ENCODE data around the gene PLCB3. TPM values are rescaled to one million over a fixed set of nuclear protein-coding genes. Genes with fewer than 3 reads are reported as not detected.

PLCB3 gene
- total RNA-seq, 1 donor from 2014 or later = 48.7 TPM

DNA sequence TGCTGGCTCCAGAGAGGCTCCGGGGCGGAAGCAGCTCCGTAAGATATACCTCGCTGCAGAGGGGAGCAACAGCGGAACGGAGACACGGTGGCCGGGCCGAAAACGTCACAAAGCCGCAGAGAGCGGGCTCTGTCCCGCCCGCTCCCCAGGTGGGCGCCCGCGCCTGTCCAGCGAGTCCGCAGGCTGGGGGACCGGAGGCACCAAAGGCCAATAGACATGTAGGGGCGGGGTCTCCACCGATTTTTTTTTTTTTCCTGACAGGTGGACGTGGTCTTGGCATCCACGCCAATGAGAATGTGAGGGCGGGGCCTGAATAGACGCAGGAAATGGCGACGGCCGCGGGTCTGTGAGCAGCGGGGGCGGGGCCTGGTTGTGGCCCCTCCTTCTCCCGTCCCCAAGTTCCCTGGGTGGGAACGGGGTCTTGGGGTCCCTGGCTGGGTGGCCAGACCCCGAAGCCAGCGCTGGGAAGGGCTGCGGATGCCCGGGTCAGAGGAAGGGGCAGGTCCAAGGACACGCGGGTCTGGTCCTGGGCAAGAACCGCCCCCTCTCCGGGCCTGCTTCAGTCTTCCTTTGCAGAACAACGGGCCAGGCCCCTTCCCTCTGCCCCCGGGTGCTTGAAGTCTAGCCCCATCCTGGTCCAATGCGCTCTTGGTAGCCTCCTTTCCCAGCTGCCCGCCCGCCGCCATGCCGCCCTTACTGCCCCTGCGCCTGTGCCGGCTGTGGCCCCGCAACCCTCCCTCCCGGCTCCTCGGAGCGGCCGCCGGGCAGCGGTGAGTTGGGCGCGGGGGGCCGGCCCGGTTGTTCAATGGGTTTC, 21.0 kb upstream of the PLCB3 start, which contains the start of gene DNAJC4:
Gene DNAJC4, plus strand, starts transcription at position 378 of the 814 bp plus-strand sequence. Its CDS starts 307 bp downstream, at position 685.
- no peaks in the 10 kb centered on the region for H3K36me3 Mint-ChIP-seq (ENCODE audit: low read depth, unreplicated experiment)
- Histone ChIP-seq H3K27ac (ENCODE audit: low read depth, low read length) (peak within 1 kb of the TSS; percentile 56), H3K4me3 (ENCODE audit: insufficient read depth, low read depth, low read length) (peak within 1 kb of the TSS; percentile 74), H2AFZ (ENCODE audit: low read depth, low read length) (peak within 1 kb of the TSS; percentile 84), H3K9me3 (ENCODE audit: insufficient read depth, low read depth, low read length) (no peaks in the 10 kb centered on the region), H3K9ac (ENCODE audit: low read length) (peak within 1 kb of the TSS; percentile 85), H3K27me3 (ENCODE audit: insufficient read depth, low read length) (no peaks in the 10 kb centered on the region), H3K79me2 (ENCODE audit: insufficient read depth, low read length) (peaks cover 31% of the 10 kb centered on the region), H3K4me1 (ENCODE audit: insufficient read depth, low read length) (peaks cover 32% of the 10 kb centered on the region), H3K4me2 (ENCODE audit: low read length) (peak within 1 kb of the TSS; percentile 100), H4K20me1 (ENCODE audit: insufficient read depth, low read length) (peaks cover 6% of the 10 kb centered on the region), H3K36me3 (ENCODE audit: insufficient read depth, low read length) (no peaks in the 10 kb centered on the region)
- H3K4me3 Mint-ChIP-seq (ENCODE audit: unreplicated experiment) = peak within 1 kb of the TSS; percentile 85
- no peak for FAIRE-seq
- peak within 1 kb of the TSS; percentile 53 for H3K27ac Mint-ChIP-seq (ENCODE audit: unreplicated experiment)
- no peak for TF ChIP-seq EZH2 (IDR thresholded peaks at IDR 0.05; ENCODE audit: insufficient read depth, low read length)
- TF ChIP-seq, protein P1, sequence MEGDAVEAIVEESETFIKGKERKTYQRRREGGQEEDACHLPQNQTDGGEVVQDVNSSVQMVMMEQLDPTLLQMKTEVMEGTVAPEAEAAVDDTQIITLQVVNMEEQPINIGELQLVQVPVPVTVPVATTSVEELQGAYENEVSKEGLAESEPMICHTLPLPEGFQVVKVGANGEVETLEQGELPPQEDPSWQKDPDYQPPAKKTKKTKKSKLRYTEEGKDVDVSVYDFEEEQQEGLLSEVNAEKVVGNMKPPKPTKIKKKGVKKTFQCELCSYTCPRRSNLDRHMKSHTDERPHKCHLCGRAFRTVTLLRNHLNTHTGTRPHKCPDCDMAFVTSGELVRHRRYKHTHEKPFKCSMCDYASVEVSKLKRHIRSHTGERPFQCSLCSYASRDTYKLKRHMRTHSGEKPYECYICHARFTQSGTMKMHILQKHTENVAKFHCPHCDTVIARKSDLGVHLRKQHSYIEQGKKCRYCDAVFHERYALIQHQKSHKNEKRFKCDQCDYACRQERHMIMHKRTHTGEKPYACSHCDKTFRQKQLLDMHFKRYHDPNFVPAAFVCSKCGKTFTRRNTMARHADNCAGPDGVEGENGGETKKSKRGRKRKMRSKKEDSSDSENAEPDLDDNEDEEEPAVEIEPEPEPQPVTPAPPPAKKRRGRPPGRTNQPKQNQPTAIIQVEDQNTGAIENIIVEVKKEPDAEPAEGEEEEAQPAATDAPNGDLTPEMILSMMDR (IDR thresholded peaks at IDR 0.05; ENCODE audit: insufficient read depth, low read depth, low read length) = no peak
- no peaks in the 10 kb centered on the region for H3K9me3 Mint-ChIP-seq (ENCODE audit: unreplicated experiment)
- peaks cover 10% of the 10 kb centered on the region for H3K4me1 Mint-ChIP-seq (ENCODE audit: low read depth, unreplicated experiment)
- DNase-seq (ENCODE audit: low read depth) = peak; percentile 76
- H3K27me3 Mint-ChIP-seq (ENCODE audit: low read depth, unreplicated experiment) = no peaks in the 10 kb centered on the region

DNA sequence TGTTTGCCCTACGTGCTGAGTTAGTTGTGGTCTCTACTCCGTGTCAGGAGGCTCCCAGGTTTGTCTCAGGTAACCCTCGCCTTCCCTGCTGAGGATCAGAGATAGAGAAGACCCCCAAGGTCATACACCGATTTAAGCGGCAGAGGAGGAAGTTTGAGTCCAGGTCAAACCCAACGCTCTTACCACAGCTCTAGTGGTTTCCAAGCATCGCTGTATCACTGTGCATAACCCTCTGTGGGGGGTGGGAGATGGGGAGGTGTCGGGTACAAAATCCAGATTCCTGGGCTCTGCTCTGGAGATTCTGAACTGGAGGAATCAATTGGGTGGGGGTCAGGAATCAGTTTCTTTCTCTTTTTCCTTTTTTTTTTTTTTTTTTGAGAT, 20.4 kb upstream of the PLCB3 start:
- H3K27ac ChIP-seq (ENCODE audit: low read depth, low read length) = no peak overlapping the region
- TF ChIP-seq, protein P1 (IDR thresholded peaks at IDR 0.05; ENCODE audit: insufficient read depth, low read depth, low read length) = no peak
- TF ChIP-seq EZH2 (IDR thresholded peaks at IDR 0.05; ENCODE audit: insufficient read depth, low read length) = no peak
- peak overlapping the region; percentile 85 for H3K4me3 Mint-ChIP-seq (ENCODE audit: unreplicated experiment)
- FAIRE-seq (no peak), DNase-seq (ENCODE audit: low read depth) (no peak)
- peak overlapping the region; percentile 100 for H3K4me2 ChIP-seq (ENCODE audit: low read length)
- peak overlapping the region; percentile 85 for H3K9ac ChIP-seq (ENCODE audit: low read length)
- H3K4me1 ChIP-seq (ENCODE audit: insufficient read depth, low read length) = peaks cover 33% of the 10 kb centered on the region
- H4K20me1 ChIP-seq (ENCODE audit: insufficient read depth, low read length) = peaks cover 12% of the 10 kb centered on the region
- no peaks in the 10 kb centered on the region for H3K9me3 Mint-ChIP-seq (ENCODE audit: unreplicated experiment)
- peak overlapping the region; percentile 34 for H3K27ac Mint-ChIP-seq (ENCODE audit: unreplicated experiment)
- H3K36me3 Mint-ChIP-seq (ENCODE audit: low read depth, unreplicated experiment) = no peaks in the 10 kb centered on the region
- no peaks in the 10 kb centered on the region for H3K27me3 ChIP-seq (ENCODE audit: insufficient read depth, low read length)
- H3K4me3 ChIP-seq (ENCODE audit: insufficient read depth, low read depth, low read length) = peak overlapping the region; percentile 74
- H3K36me3 ChIP-seq (ENCODE audit: insufficient read depth, low read length) = no peaks in the 10 kb centered on the region
- peaks cover 27% of the 10 kb centered on the region for H3K79me2 ChIP-seq (ENCODE audit: insufficient read depth, low read length)
- no peaks in the 10 kb centered on the region for H3K9me3 ChIP-seq (ENCODE audit: insufficient read depth, low read depth, low read length)
- no peaks in the 10 kb centered on the region for H3K27me3 Mint-ChIP-seq (ENCODE audit: low read depth, unreplicated experiment)
- H3K4me1 Mint-ChIP-seq (ENCODE audit: low read depth, unreplicated experiment) = peaks cover 10% of the 10 kb centered on the region
- H2AFZ ChIP-seq (ENCODE audit: low read depth, low read length) = peak overlapping the region; percentile 84

DNA sequence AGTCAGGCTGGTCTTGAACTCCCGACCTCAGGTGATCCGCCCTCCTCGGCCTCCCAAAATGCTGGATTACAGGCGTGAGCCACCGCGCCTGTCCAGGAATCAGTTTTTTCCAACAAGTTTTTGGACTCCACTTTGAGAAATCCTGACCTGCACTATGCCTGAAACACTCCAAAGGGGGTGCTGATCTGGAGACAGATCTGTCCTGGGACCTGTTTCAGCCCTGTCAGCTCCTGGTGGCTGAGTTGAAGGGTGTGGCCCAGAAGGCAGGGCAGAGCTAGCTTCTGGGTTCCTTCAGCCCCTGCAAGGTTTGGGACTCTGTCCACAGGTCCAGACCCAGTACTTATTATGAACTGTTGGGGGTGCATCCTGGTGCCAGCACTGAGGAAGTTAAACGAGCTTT, 19.8 kb upstream of the PLCB3 start:
- Histone ChIP-seq H4K20me1 (ENCODE audit: insufficient read depth, low read length) (peaks cover 14% of the 10 kb centered on the region), H3K36me3 (ENCODE audit: insufficient read depth, low read length) (no peaks in the 10 kb centered on the region), H2AFZ (ENCODE audit: low read depth, low read length) (no peak overlapping the region), H3K4me1 (ENCODE audit: insufficient read depth, low read length) (peaks cover 31% of the 10 kb centered on the region), H3K27ac (ENCODE audit: low read depth, low read length) (no peak overlapping the region), H3K79me2 (ENCODE audit: insufficient read depth, low read length) (peaks cover 24% of the 10 kb centered on the region), H3K4me3 (ENCODE audit: insufficient read depth, low read depth, low read length) (no peak overlapping the region), H3K9me3 (ENCODE audit: insufficient read depth, low read depth, low read length) (no peaks in the 10 kb centered on the region), H3K4me2 (ENCODE audit: low read length) (peak overlapping the region; percentile 100), H3K9ac (ENCODE audit: low read length) (no peak overlapping the region), H3K27me3 (ENCODE audit: insufficient read depth, low read length) (no peaks in the 10 kb centered on the region)
- Mint-ChIP-seq H3K4me3 (ENCODE audit: unreplicated experiment) (peak overlapping the region; percentile 85), H3K27me3 (ENCODE audit: low read depth, unreplicated experiment) (no peaks in the 10 kb centered on the region), H3K27ac (ENCODE audit: unreplicated experiment) (no peak overlapping the region), H3K36me3 (ENCODE audit: low read depth, unreplicated experiment) (no peaks in the 10 kb centered on the region), H3K9me3 (ENCODE audit: unreplicated experiment) (no peaks in the 10 kb centered on the region), H3K4me1 (ENCODE audit: low read depth, unreplicated experiment) (peaks cover 10% of the 10 kb centered on the region)
- FAIRE-seq (no peak), DNase-seq (ENCODE audit: low read depth) (no peak)
- TF ChIP-seq EZH2 (IDR thresholded peaks at IDR 0.05; ENCODE audit: insufficient read depth, low read length) = no peak

Data from astrocyte (in vitro differentiated cells and primary cell).